Karpas-422 (cell line): ENCODE data around the gene LMAN2L. TPM values are rescaled to one million over a fixed set of nuclear protein-coding genes. Genes with fewer than 3 reads are reported as not detected.

Source experiments
- DNase-seq: peaks from one replicate; pipeline ENCODE4 v3.0.0-alpha.2; 2015
- H2AFZ ChIP-seq: fragments of 200-600 bp; sonication (generic); 2 replicates; pipeline ENCODE4 v1.6.1; 2014; ENCODE audit warnings: antibody characterized with exemption, low read length, mixed read lengths
- H3K27ac ChIP-seq: fragments of 200-600 bp; sonication (generic); 2 replicates; pipeline ENCODE4 v1.5.1; 2014; ENCODE audit warnings: mild to moderate bottlenecking, low read length, moderate library complexity
- H3K27me3 ChIP-seq: fragments of 200-600 bp; sonication (generic); 2 replicates; pipeline ENCODE4 v1.6.1; 2014; ENCODE audit warnings: low read length, mixed read lengths
- H3K36me3 ChIP-seq: fragments of 200-600 bp; sonication (generic); 2 replicates; pipeline ENCODE4 v1.6.1; 2014; ENCODE audit warnings: low read length, mixed read lengths; ENCODE audit not compliant: insufficient read depth
- H3K4me1 ChIP-seq: fragments of 200-600 bp; sonication (generic); 2 replicates; pipeline ENCODE4 v1.6.1; 2014; ENCODE audit warnings: mild to moderate bottlenecking, low read length, mixed read lengths
- H3K4me2 ChIP-seq: fragments of 200-600 bp; sonication (generic); 2 replicates; pipeline ENCODE4 v1.6.1; 2014; ENCODE audit warnings: low read length, low read depth, mild to moderate bottlenecking; ENCODE audit not compliant: poor library complexity, severe bottlenecking
- H3K4me3 ChIP-seq: fragments of 200-600 bp; sonication (generic); 2 replicates; pipeline ENCODE4 v1.5.1; 2014; ENCODE audit warnings: mild to moderate bottlenecking, antibody characterized with exemption, low read length, mixed read lengths
- H3K79me2 ChIP-seq: fragments of 200-600 bp; sonication (generic); 2 replicates; pipeline ENCODE4 v1.6.1; 2014; ENCODE audit warnings: mild to moderate bottlenecking, low read length, mixed read lengths
- H3K9ac ChIP-seq: fragments of 200-600 bp; sonication (generic); 2 replicates; pipeline ENCODE4 v1.6.0; 2014; ENCODE audit warnings: low read length
- H3K9me2 ChIP-seq: fragments of 200-600 bp; sonication (generic), shearing (Covaris generic); replicated peaks from 2 replicates; pipeline ENCODE4 v1.6.0; 2014; ENCODE audit warnings: mild to moderate bottlenecking, low read length, moderate library complexity; ENCODE audit not compliant: insufficient read depth
- H3K9me3 ChIP-seq: fragments of 300-700, 200-600 bp; sonication (generic); 2 replicates; pipeline ENCODE4 v1.6.1; 2014; ENCODE audit warnings: low read length, mixed read lengths
- H4K20me1 ChIP-seq: fragments of 200-600 bp; sonication (generic); 2 replicates; pipeline ENCODE4 v1.6.1; 2014; ENCODE audit warnings: mild to moderate bottlenecking, antibody characterized with exemption, low read length, low read depth; ENCODE audit not compliant: insufficient read depth
- total RNA-seq: library from RNA; depleted of rRNA; stranded (reverse); fragments of >200 nt; shearing (Covaris generic); gene quantifications from 2 replicates; pipeline ENCODE4 v1.2.3, GENCODE V29; 2014; ENCODE audit warnings: low replicate concordance; rRNA removed

Gene LMAN2L
- total RNA-seq: 6.3 and 23.5 TPM in 2 replicates

GRCh38 chr2:96739633-96740428 lies at the start of gene LMAN2L:
LMAN2L (minus strand) TSS chr2:96740064; CDS start chr2:96740040, 24 bp downstream.
- peak; percentile 99 for DNase-seq
- H3K27ac ChIP-seq: no peak within 1 kb of the TSS
- H3K4me1 ChIP-seq: peaks cover 17% of the 10 kb centered on the region
- peaks cover 28% of the 10 kb centered on the region for H3K79me2 ChIP-seq
- peak within 1 kb of the TSS; percentile 88 for H2AFZ ChIP-seq
- peak within 1 kb of the TSS; percentile 88 for H3K9ac ChIP-seq
- H3K27me3 ChIP-seq: no peaks in the 10 kb centered on the region
- no peaks in the 10 kb centered on the region for H3K9me3 ChIP-seq
- H3K4me2 ChIP-seq: peak within 1 kb of the TSS; percentile 84
- peaks cover 5% of the 10 kb centered on the region; the same call in 1 of the 2 replicates for H3K36me3 ChIP-seq
- H3K4me3 ChIP-seq: peak within 1 kb of the TSS; percentile 95
- H3K9me2 ChIP-seq: no peaks in the 10 kb centered on the region
- no peaks in the 10 kb centered on the region for H4K20me1 ChIP-seq

- H3K9me3 ChIP-seq: no peaks in the 10 kb centered on the region
- no peaks in the 10 kb centered on the region for H3K36me3 ChIP-seq
- no peak for DNase-seq
- no peak overlapping the region for H2AFZ ChIP-seq
- no peak overlapping the region for H3K9ac ChIP-seq
- no peak overlapping the region for H3K27ac ChIP-seq
- H3K4me2 ChIP-seq: no peak overlapping the region
- H4K20me1 ChIP-seq: no peaks in the 10 kb centered on the region
- H3K4me3 ChIP-seq: no peak overlapping the region
- no peaks in the 10 kb centered on the region for H3K4me1 ChIP-seq
- H3K27me3 ChIP-seq: no peaks in the 10 kb centered on the region
- no peaks in the 10 kb centered on the region for H3K9me2 ChIP-seq
- H3K79me2 ChIP-seq: no peaks in the 10 kb centered on the region
Measured at GRCh38 chr2:96789245-96789617, 49.4 kb upstream of the LMAN2L start.

GRCh38 chr2:96788442-96789244 lies 48.8 kb upstream of the LMAN2L start:
- H3K4me2 ChIP-seq: no peak overlapping the region
- no peak for DNase-seq
- H3K4me1 ChIP-seq: no peaks in the 10 kb centered on the region
- H3K4me3 ChIP-seq: no peak overlapping the region
- H3K9ac ChIP-seq: no peak overlapping the region
- no peaks in the 10 kb centered on the region for H3K79me2 ChIP-seq
- H2AFZ ChIP-seq: no peak overlapping the region
- H3K27ac ChIP-seq: no peak overlapping the region
- no peaks in the 10 kb centered on the region for H4K20me1 ChIP-seq
- no peaks in the 10 kb centered on the region for H3K9me2 ChIP-seq
- H3K9me3 ChIP-seq: no peaks in the 10 kb centered on the region
- H3K36me3 ChIP-seq: no peaks in the 10 kb centered on the region
- no peaks in the 10 kb centered on the region for H3K27me3 ChIP-seq

- no peak for DNase-seq
- no peaks in the 10 kb centered on the region for H3K9me2 ChIP-seq
- H3K27ac ChIP-seq: no peak overlapping the region
- no peaks in the 10 kb centered on the region for H3K36me3 ChIP-seq
- no peaks in the 10 kb centered on the region for H3K79me2 ChIP-seq
- no peaks in the 10 kb centered on the region for H3K27me3 ChIP-seq
- H4K20me1 ChIP-seq: no peaks in the 10 kb centered on the region
- H3K9me3 ChIP-seq: no peaks in the 10 kb centered on the region
- no peak overlapping the region for H3K9ac ChIP-seq
- H3K4me2 ChIP-seq: no peak overlapping the region
- no peak overlapping the region for H3K4me3 ChIP-seq
- H2AFZ ChIP-seq: no peak overlapping the region
- H3K4me1 ChIP-seq: no peaks in the 10 kb centered on the region
Measured at GRCh38 chr2:96787411-96787810, 47.5 kb upstream of the LMAN2L start.

- H3K9me3 ChIP-seq: no peaks in the 10 kb centered on the region
- H3K79me2 ChIP-seq: no peaks in the 10 kb centered on the region
- H3K27me3 ChIP-seq: no peaks in the 10 kb centered on the region
- DNase-seq: no peak
- H4K20me1 ChIP-seq: no peaks in the 10 kb centered on the region
- no peaks in the 10 kb centered on the region for H3K36me3 ChIP-seq
- no peak overlapping the region for H2AFZ ChIP-seq
- H3K9me2 ChIP-seq: no peaks in the 10 kb centered on the region
- no peaks in the 10 kb centered on the region for H3K4me1 ChIP-seq
- H3K27ac ChIP-seq: no peak overlapping the region
- no peak overlapping the region for H3K4me3 ChIP-seq
- H3K9ac ChIP-seq: no peak overlapping the region
- no peak overlapping the region for H3K4me2 ChIP-seq
Measured at GRCh38 chr2:96783388-96783787, 43.5 kb upstream of the LMAN2L start.

- Histone ChIP-seq H3K27ac (no peak overlapping the region), H3K4me3 (no peak overlapping the region), H3K9ac (no peak overlapping the region), H3K4me2 (no peak overlapping the region), H4K20me1 (no peaks in the 10 kb centered on the region), H3K79me2 (0 out of 2 replicates have a peak, but pooled peaks cover 5% of the 10 kb centered on the region), H2AFZ (no peak overlapping the region), H3K9me2 (no peaks in the 10 kb centered on the region), H3K4me1 (peaks cover 31% of the 10 kb centered on the region), H3K27me3 (no peaks in the 10 kb centered on the region), H3K9me3 (no peaks in the 10 kb centered on the region), H3K36me3 (no peaks in the 10 kb centered on the region)
- DNase-seq: no peak
Measured at GRCh38 chr2:96775160-96775559, 35.3 kb upstream of the LMAN2L start.

GRCh38 chr2:96773922-96774321 lies 34.1 kb upstream of the LMAN2L start:
- peak overlapping the region; percentile 74 for H3K4me3 ChIP-seq
- no peaks in the 10 kb centered on the region for H3K9me2 ChIP-seq
- peak; percentile 86 for DNase-seq
- peak overlapping the region; percentile 90 for H3K4me2 ChIP-seq
- H3K27me3 ChIP-seq: no peaks in the 10 kb centered on the region
- peak overlapping the region; percentile 96 for H2AFZ ChIP-seq
- H3K9ac ChIP-seq: peak overlapping the region; percentile 72
- H3K9me3 ChIP-seq: no peaks in the 10 kb centered on the region
- peaks cover 31% of the 10 kb centered on the region for H3K4me1 ChIP-seq
- no peaks in the 10 kb centered on the region for H3K36me3 ChIP-seq
- H3K79me2 ChIP-seq: 0 out of 2 replicates have a peak, but pooled peaks cover 7% of the 10 kb centered on the region
- H3K27ac ChIP-seq: peak overlapping the region; percentile 65
- H4K20me1 ChIP-seq: no peaks in the 10 kb centered on the region
